NCI-H2227 (cell line): ENCODE measurements around the gene DNAH12.

ENCODE experiments used
- DNase-seq: peaks from one replicate; lab custom pipeline; 2025; ENCODE audit not compliant: unreplicated experiment; lab: John Stamatoyannopoulos, UW

The DNAH12 gene

DNA sequence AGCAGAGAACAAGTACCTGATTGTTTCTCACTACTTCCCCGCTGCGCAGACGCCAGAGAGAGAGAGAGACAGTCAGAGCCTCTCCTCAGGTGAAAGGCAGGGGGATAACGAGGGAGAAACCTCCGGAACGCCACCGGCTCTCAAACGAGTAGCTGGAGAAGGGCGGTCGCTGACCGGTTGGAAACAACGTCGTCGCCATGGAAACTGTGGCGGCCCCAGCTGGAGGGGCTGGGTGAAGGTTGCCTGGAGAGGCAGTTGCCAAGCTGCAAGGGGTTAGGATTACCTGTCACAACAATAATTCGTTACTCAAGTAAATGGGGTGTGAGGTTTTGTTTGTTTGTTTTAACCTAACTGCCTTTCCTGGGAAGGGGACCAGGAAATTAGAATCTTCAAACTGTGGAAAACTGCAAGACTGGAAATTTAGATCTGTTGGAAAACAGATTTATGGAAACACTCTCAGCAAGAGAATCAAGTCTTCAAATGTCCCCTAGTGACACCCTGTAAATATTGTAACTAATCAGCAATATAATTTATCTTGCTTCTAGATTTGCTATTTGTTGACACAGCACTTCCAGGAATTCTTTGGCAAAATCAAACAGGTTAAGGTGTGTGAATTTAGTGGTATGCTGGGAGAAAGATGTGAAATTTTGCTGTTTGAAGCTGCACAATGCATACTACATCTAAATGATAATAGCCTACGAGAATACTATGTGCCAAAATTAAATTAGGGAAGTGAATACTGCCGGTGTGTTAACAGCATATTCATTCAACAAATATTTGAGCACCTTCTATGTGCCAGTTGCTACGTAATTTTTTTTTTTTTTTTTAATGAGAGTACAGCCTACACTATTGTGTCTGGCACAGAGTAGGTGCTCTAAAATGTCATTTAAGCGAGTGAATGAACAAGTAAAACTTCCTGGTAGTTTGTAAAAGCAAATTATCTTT lies at the start of gene DNAH12:
DNAH12 (minus strand) TSS at position 164 of the 945 bp plus-strand sequence. CDS start 1,474 bp downstream, outside the sequence.
- peak; percentile 91 for DNase-seq

- no peak for DNase-seq
Measured at GRCh38 chr3:57592306-57592705, 48.2 kb upstream of the DNAH12 start.

DNA sequence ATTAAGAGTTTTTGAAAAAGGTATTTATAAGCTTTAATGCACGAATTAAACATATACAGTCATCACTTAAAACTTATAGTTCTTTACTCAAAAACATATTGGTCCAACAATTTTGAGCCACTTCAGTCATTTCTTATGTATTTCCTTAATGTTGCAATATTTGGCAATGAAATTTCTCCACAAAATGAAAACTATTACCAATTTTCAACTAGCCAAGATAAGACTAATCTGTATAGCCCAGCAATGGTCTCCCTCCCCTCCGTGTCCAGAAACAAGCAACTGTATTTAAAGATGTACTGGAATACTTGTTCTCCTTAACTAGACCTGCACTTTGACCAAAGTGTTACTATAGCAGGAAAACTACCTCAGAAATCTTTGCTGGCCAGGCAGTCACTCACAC lies 43.8 kb upstream of the DNAH12 start:
- no peak for DNase-seq

DNA sequence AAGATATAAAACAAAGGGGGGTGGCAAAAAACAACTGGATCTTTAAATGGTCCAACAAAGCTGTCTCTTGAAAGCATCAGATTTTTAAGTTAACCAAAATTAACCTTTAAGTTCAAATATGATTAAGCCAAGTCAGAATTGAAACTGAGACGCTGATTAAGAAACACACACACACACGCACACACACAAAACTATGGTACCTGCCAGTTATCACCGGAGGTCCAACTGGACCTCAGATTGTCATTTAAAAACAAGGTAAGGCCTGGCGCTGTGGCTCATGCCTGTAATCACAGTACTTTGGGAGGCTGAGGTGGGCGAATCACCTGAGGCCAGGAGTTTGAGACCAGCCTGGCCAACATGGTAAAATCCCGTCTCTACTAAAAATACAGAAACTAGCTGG lies 42.6 kb upstream of the DNAH12 start:
- no peak for DNase-seq

DNA sequence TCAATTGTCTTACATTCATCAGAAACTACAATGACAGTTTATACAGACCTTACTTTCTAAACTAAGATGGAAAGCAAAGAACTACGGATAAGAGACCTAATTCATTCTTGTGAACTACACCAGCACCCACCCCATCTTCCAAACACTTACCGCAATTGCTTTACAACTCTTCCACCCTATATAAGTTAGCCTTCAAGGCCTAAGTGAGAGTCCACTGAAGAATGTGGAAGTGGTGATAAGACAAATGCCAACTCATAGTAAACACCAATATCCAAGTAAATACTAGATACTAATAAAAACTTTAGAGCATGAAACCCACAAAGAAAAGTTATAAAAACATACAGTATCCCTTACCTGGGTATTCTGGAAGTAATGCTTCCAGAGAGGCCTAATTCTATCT lies 39.4 kb upstream of the DNAH12 start:
- no peak for DNase-seq

DNA sequence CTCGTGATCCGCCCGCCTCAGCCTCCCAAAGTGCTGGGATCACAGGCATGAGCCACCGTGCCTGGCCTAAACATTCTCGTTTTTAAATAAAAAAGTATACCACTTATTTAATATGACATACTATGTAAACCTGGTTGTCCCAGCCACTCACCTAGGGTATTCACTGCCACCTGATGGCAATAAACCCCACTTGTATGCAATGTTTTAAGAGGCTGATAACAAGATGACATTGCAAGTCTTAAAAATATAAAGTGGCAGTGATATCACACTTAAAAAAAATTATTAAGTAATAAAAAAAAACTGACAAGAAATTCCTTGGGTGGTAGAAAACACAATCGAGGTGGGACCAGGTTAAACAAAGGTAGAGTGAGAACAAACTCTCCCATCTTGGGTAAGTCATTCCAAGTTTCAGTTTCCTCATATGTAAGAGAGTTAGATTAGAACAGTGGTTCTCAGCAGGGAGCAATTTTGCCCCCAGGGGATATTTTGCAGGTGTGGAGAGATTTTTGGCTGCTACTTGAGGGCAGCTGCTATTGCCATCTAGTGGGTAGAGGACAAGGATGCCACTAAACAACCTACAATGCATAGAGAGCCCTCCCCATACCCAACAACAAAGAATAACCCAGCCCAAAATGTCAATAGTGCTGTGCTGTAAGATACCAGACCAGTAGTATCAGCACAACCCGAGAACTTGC lies 38.5 kb upstream of the DNAH12 start:
- DNase-seq: no peak

GRCh38 chr3:57577801-57578200 lies 33.7 kb upstream of the DNAH12 start:
- no peak for DNase-seq

DNA sequence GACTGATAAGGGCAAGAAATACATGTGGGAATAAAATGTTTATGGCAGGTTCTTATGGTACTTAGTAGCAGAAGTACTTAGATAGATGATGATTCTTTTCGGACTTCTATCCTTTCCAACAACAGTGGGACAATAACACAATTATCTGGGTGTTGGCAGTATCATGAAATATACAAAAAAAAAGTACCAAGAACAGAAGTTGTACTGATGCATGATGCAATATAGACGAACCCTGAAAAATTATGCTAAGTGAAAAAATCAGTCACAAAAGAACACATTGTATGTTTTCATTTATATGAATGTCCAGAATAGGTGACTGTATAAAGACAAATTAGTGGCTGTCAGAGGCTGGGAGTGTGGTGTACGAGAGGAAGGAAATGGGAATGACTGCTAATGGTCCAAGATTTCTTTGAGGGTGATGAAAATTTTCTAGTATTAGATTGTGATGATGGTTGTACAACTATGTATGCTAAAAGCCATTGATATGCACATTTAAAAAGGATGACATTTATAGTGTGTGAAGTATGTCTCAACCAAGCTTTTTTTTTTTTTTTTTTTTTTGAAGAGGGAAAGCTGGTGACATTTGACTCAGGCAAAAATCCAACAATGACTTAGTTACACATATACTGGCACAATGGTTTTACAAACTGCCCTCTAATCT lies 32.0 kb upstream of the DNAH12 start:
- DNase-seq: no peak

DNA sequence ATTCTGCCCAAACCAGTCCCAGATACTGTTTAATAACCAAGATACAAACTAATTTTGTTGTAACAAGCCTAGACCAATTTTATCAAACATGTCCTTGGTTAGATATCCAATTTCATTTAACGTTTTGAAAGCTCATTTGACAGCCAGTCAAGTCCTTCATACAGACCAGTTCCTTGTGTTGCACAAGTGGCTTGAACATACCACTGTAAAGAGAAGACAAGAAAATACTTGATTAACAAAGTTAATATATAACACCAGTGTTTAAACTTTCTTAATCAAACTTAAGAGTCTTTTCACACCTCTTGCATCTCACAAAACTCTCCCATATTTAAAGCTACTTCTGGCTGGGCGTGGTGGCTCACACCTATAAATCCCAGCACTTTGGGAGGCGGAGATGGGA lies 28.0 kb upstream of the DNAH12 start:
- no peak for DNase-seq

DNA sequence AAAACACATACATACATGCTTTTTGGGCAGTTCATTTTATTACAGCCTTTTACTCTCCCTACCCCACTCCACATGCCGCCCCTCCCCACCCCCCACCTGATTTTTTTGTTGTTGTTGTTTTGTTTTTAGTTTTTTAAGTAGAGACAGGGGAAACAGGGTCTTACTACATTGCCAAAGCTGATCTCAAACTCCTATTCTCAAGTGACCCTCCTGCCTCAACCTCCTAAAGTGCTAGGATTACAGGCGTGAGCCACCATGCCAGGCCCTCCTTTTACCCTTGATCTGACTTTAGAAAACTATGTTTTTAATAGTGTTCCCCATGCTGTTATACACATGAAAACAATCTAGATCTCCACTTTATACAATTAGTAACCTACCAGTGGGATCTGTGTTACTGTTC lies 26.7 kb upstream of the DNAH12 start:
- DNase-seq: no peak

DNA sequence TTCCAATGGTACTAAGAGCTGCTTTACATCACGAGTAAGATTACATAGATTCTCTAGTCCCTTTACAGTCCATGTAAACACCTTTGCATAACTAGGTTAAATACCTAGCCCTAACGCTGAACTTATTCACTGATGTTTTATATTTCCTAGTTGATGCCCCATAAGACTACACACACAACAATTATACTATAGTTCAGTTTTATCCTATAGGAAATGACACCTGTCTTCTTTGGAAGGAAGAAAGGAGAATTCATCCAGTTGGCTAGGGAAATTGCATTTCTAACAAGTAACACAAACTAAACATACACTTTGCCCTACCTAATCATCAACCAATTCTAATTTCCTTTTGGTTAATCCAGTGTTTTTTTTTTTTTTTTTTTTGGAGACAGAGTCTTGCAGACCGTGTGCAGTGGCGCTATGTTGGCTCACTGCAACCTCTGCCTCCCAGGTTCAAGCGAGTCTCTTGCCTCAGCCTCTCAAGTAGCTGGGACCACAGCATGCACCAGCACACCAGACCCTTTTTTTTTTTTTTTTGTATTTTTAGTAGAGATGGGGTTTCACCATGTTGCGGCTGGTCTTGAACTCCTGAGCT lies 25.8 kb upstream of the DNAH12 start:
- no peak for DNase-seq

GRCh38 chr3:57559526-57559925 lies 15.4 kb upstream of the DNAH12 start:
- DNase-seq: no peak

- peak; percentile 21 for DNase-seq
Measured at GRCh38 chr3:57557085-57557537, 13.0 kb upstream of the DNAH12 start.

DNA sequence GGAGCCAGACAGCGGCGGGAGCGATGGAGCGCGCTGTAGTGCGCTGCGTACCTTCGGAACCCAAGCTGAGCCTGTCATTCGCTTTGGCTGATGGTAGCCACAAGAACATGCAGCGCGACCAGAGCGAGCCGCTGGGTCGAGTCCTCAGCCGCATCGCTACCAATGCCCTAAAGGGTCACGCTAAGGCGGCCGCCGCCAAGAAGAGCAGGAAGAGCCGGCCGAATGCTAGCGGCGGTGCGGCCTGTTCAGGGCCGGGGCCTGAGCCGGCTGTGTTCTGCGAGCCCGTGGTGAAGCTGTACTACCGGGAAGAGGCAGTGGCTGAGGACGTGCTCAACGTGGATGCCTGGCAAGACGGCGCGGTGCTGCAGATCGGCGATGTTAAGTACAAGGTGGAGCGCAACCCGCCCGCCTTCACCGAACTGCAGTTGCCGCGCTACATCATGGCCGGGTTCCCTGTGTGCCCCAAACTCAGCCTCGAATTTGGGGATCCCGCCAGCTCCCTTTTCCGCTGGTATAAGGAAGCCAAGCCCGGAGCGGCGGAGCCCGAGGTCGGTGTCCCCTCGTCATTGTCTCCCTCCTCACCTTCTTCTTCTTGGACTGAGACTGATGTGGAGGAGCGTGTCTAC lies 12.4 kb upstream of the DNAH12 start:
- DNase-seq: peak; percentile 36

DNA sequence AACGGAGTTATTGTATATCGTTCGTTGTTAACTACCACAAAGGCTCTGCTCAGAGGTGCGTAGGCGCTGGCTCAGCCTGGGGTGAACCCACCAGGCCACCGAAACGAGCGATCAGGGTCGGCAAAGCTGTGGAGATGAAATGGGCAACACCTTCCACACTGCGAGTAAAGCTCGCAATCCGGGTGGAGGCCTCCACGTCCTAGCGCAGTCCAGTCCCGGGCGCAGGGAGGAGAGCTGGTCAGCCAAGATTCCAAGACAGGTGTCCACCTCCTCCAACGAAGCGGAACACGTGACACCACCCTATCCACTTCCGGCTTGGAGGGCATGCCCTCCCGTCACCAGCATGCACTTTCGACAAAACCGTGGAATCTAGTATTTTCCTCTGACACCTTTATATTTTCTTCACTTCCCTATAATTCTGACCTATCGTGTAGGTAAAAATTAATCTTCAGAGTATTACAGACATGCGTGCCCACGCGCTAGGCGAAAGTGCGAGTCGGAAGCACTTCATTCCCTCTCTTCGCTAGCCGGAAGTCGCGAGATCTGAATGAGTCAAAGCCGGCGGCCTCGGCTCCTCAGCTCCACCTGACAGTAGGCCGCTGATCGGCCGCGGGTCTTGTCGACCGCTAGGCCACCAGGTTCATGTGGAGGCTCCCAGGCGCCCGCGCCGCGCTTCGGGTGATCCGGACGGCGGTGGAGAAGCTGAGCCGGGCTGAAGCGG lies 11.8 kb upstream of the DNAH12 start, which contains the start of gene PDE12:
PDE12 (plus strand) TSS at position 537 of the 721 bp plus-strand sequence; CDS start at position 643, 106 bp downstream.
- peak; percentile 93 for DNase-seq

DNA sequence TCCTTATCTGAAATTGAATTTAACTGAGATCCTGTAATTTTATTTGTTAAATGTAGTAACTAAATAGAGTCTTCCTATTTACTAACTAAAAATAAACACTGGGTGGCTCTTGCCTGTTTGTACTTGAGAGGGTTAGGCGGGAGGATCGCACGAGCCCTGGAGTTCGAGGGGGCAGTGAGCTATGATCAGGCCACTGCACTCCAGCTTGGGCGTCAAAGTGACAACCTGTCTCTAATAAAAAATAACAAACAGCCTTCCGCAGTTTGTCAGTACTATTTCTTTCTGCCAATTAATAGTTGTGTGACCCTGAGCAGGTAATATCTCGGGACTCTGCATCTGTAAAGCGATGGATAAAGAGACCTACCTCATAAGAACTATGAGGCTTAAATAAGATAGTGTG lies 11.2 kb upstream of the DNAH12 start:
- DNase-seq: peak; percentile 7

DNA sequence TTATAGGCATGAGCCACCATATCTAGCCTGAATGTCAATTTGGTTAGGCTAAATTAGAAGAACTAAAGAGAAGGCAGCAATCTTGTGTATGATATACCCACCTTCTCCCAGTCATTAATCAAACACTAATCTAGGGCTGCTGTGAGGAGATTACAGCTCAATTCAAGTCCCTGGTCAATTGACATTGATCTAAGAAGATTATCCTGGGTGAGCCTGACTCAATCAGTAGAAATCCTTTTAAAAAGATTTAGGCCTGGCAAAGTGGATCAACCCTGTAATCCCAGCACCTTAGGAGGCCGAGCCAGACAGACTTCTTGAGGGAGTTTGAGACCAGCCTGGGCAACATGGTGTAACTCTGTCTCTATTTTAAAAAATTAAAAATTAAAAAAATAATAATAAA lies 2.5 kb upstream of the DNAH12 start:
- no peak for DNase-seq

- no peak for DNase-seq
Measured at GRCh38 chr3:57545636-57546268, 1.6 kb upstream of the DNAH12 start.

- no peak for DNase-seq
Measured at GRCh38 chr3:57538465-57538864, 5.7 kb downstream of the DNAH12 start.
